H9 (cell line): ENCODE measurements around the gene ALG9. TPM values are rescaled to one million over a fixed set of nuclear protein-coding genes. Genes with fewer than 3 reads are reported as not detected.
"Not testable (repeated sequence)": the region's sequence is repeated elsewhere in the genome, so short reads cannot be mapped to it uniquely, and the experiment has no call there.

ENCODE experiments used
- DNase-seq: peaks from one replicate; pipeline ENCODE4 v3.0.0-alpha.2; 2017
- H2AFZ ChIP-seq: one replicate; pipeline ENCODE4 v1.6.1; 2013; ENCODE audit warnings: mild to moderate bottlenecking, low read length, control low read depth, moderate library complexity
- H2AK5ac ChIP-seq: 2 replicates; pipeline ENCODE4 v1.6.1; 2013; ENCODE audit warnings: low read length, control low read depth, mixed read lengths; ENCODE audit not compliant: insufficient read length
- H2BK120ac ChIP-seq: one replicate; pipeline ENCODE4 v1.6.1; 2013; ENCODE audit warnings: low read depth, mild to moderate bottlenecking, low read length, control low read depth, inconsistent platforms; ENCODE audit not compliant: poor library complexity, severe bottlenecking
- H2BK12ac ChIP-seq: 2 replicates; pipeline ENCODE4 v1.6.1; 2013; ENCODE audit warnings: low read length, control low read depth, mixed read lengths, low read depth; ENCODE audit not compliant: insufficient read length
- H2BK15ac ChIP-seq: 2 replicates; pipeline ENCODE4 v1.6.1; 2013; ENCODE audit warnings: low read depth, low read length, control low read depth
- H2BK20ac ChIP-seq: one replicate; pipeline ENCODE4 v1.6.1; 2013; ENCODE audit warnings: low read depth, mild to moderate bottlenecking, low read length, control low read depth, inconsistent platforms; ENCODE audit not compliant: poor library complexity, severe bottlenecking
- H2BK5ac ChIP-seq: 2 replicates; pipeline ENCODE4 v1.6.1; 2013; ENCODE audit warnings: low read length, control low read depth, mixed read lengths; ENCODE audit not compliant: insufficient read length
- H3K14ac ChIP-seq: 2 replicates; pipeline ENCODE4 v1.6.1; 2013; ENCODE audit warnings: low read length, control low read depth; ENCODE audit not compliant: insufficient read depth
- H3K18ac ChIP-seq: 2 replicates; pipeline ENCODE4 v1.6.1; 2013; ENCODE audit warnings: low read depth, mild to moderate bottlenecking, mixed read lengths, low read length, control low read depth; ENCODE audit not compliant: insufficient read length
- H3K23ac ChIP-seq: 2 replicates; pipeline ENCODE4 v1.6.1; 2013; ENCODE audit warnings: low read length, control low read depth, mixed read lengths, low read depth; ENCODE audit not compliant: insufficient read length
- H3K23me2 ChIP-seq: 2 replicates; pipeline ENCODE4 v1.6.1; 2013; ENCODE audit warnings: low read depth, mild to moderate bottlenecking, mixed read lengths, low read length, control low read depth; ENCODE audit not compliant: insufficient read length, poor library complexity, severe bottlenecking
- H3K27ac ChIP-seq: 2 replicates; pipeline ENCODE4 v1.5.1; 2013; ENCODE audit warnings: low read length, control low read depth, mixed read lengths, low read depth; ENCODE audit not compliant: insufficient read length
- H3K27me3 ChIP-seq: 2 replicates; pipeline ENCODE4 v1.6.1; 2013; ENCODE audit warnings: low read length, control low read depth, inconsistent platforms; ENCODE audit not compliant: insufficient read depth
- H3K4ac ChIP-seq: 2 replicates; pipeline ENCODE4 v1.6.1; 2013; ENCODE audit warnings: low read depth, mild to moderate bottlenecking, control low read depth, inconsistent platforms, low read length, moderate library complexity
- H3K4me1 ChIP-seq: 2 replicates; pipeline ENCODE4 v1.6.1; 2013; ENCODE audit warnings: low read length, control low read depth, inconsistent platforms; ENCODE audit not compliant: insufficient read depth
- H3K4me2 ChIP-seq: 2 replicates; pipeline ENCODE4 v1.6.1; 2013; ENCODE audit warnings: low read length, control low read depth, mixed read lengths; ENCODE audit not compliant: insufficient read length, insufficient read depth
- H3K56ac ChIP-seq: 2 replicates; pipeline ENCODE4 v1.6.1; 2013; ENCODE audit warnings: low read depth, mild to moderate bottlenecking, mixed read lengths, low read length, control low read depth; ENCODE audit not compliant: insufficient read length
- H3K79me1 ChIP-seq: 2 replicates; pipeline ENCODE4 v1.6.1; 2013; ENCODE audit warnings: low read depth, mild to moderate bottlenecking, moderate library complexity, low read length, control low read depth, inconsistent platforms; ENCODE audit not compliant: insufficient read depth, poor library complexity, severe bottlenecking
- H3K79me2 ChIP-seq: 2 replicates; pipeline ENCODE4 v1.6.1; 2013; ENCODE audit warnings: low read length, control low read depth, inconsistent platforms; ENCODE audit not compliant: insufficient read depth
- H3K9ac ChIP-seq: 2 replicates; pipeline ENCODE4 v1.6.1; 2013; ENCODE audit warnings: low read length, control low read depth, mixed read lengths; ENCODE audit not compliant: insufficient read length; ENCODE audit errors: extremely low read depth
- H3K9me3 ChIP-seq: one replicate; pipeline ENCODE4 v1.6.1; 2013; ENCODE audit warnings: low read depth, low read length, inconsistent platforms; ENCODE audit not compliant: control insufficient read depth
- H3T11ph ChIP-seq: one replicate; pipeline ENCODE4 v1.6.1; 2013; ENCODE audit warnings: mild to moderate bottlenecking, low read length, control low read depth, inconsistent platforms
- H4K20me1 ChIP-seq: one replicate; pipeline ENCODE4 v1.6.1; 2013; ENCODE audit not compliant: control insufficient read depth, insufficient read length, insufficient read depth
- H4K5ac ChIP-seq: 2 replicates; pipeline ENCODE4 v1.6.1; 2013; ENCODE audit warnings: low read depth, mild to moderate bottlenecking, mixed read lengths, low read length, control low read depth; ENCODE audit not compliant: insufficient read length
- H4K8ac ChIP-seq: replicated peaks from 2 replicates; pipeline ENCODE4 v1.6.1; 2013; ENCODE audit warnings: low read length, control low read depth, mixed read lengths, low read depth; ENCODE audit not compliant: insufficient read length
- H4K91ac ChIP-seq: 2 replicates; pipeline ENCODE4 v1.6.1; 2013; ENCODE audit warnings: low read depth, mild to moderate bottlenecking, moderate library complexity, mixed read lengths, low read length, control low read depth; ENCODE audit not compliant: insufficient read length
- H3K27ac Mint-ChIP-seq, 3 experiments: 2 replicates in 2 of 3; 3 replicates in 1 of 3; pipeline ENCODE4 v1.8.0; 2020 to 2021; ENCODE audit warnings: mixed read lengths in 3 of 3, mild to moderate bottlenecking in 1 of 3, moderate library complexity in 1 of 3
- H3K27me3 Mint-ChIP-seq: 2 replicates; pipeline ENCODE4 v1.8.0; 2021; ENCODE audit warnings: low read depth, mild to moderate bottlenecking, moderate library complexity, mixed read lengths
- H3K36me3 Mint-ChIP-seq, 3 experiments: 2 replicates in 2 of 3; 3 replicates in 1 of 3; pipeline ENCODE4 v1.8.0; 2020 to 2021; ENCODE audit warnings: low read depth in 3 of 3, mixed read lengths in 3 of 3; ENCODE audit not compliant: insufficient read depth in 1 of 3
- H3K4me1 Mint-ChIP-seq, 2 experiments: 2 replicates each; pipeline ENCODE4 v1.8.0; 2020; ENCODE audit warnings: mixed read lengths in 2 of 2
- H3K4me3 Mint-ChIP-seq, 2 experiments: 2 replicates in 1 of 2; 3 replicates in 1 of 2; pipeline ENCODE4 v1.8.0; 2020 to 2021; ENCODE audit warnings: mild to moderate bottlenecking in 2 of 2, mixed read lengths in 2 of 2, moderate library complexity in 1 of 2
- H3K9me3 Mint-ChIP-seq, 2 experiments: 2 replicates in 1 of 2; 3 replicates in 1 of 2; pipeline ENCODE4 v1.8.0; 2020; ENCODE audit warnings: mild to moderate bottlenecking in 2 of 2, mixed read lengths in 2 of 2, moderate library complexity in 1 of 2
- CTCF ChIP-seq: fragments of 200-600 bp; sonication (generic); conservative IDR thresholded peaks from 3 replicates; pipeline ENCODE4 v1.8.0; 2021; ENCODE audit warnings: antibody characterized with exemption, mild to moderate bottlenecking
- WGBS: extraction: QIAGEN DNeasy Blood & Tissue Kit; methylation state at CpG from one replicate; pipeline ENCODE4 v1.1.7; 2013; ENCODE audit warnings: missing lambda C conversion rate, low lambda C conversion rate, mixed read lengths; ENCODE audit not compliant: insufficient read length; ENCODE audit errors: extremely low coverage; 5-methylcytosine and 5-hydroxymethylcytosine counted together
- total RNA-seq: library from RNA; stranded (reverse); gene quantifications from 2 replicates; pipeline ENCODE4 v1.2.1, GENCODE V29; 2021

ALG9 gene
- total RNA-seq, 1 experiment from 2014 or later, result 26.0 TPM

GRCh38 chr11:111886032-111886431 lies 14.7 kb upstream of the ALG9 start:
- Histone ChIP-seq H2BK12ac (no peak overlapping the region), H3K56ac (no peak overlapping the region), H3K4me2 (no peak overlapping the region), H3K18ac (no peak overlapping the region), H3K4ac (no peak overlapping the region), H2AK5ac (no peak overlapping the region), H3K23me2 (no peaks in the 10 kb centered on the region), H4K5ac (no peak overlapping the region), H3K79me1 (no peaks in the 10 kb centered on the region), H3K79me2 (no peaks in the 10 kb centered on the region), H2BK20ac (no peak overlapping the region), H4K8ac (no peak overlapping the region), H2BK15ac (no peak overlapping the region), H4K91ac (no peak overlapping the region), H3K9me3 (no peaks in the 10 kb centered on the region), H3K27me3 (no peaks in the 10 kb centered on the region), H2BK5ac (no peak overlapping the region), H3K23ac (no peak overlapping the region), H2AFZ (no peak overlapping the region), H3K14ac (no peak overlapping the region), H3K27ac (no peak overlapping the region), H3T11ph (no peak overlapping the region), H3K9ac (no peak overlapping the region), H3K4me1 (no peaks in the 10 kb centered on the region), H4K20me1 (no peaks in the 10 kb centered on the region), H2BK120ac (no peak overlapping the region)
- TF ChIP-seq CTCF, result no peak
- Mint-ChIP-seq H3K36me3 (no peaks in the 10 kb centered on the region), H3K27ac (no peak overlapping the region), H3K9me3 (no peaks in the 10 kb centered on the region), H3K4me3 (no peak overlapping the region), H3K4me1 (no peaks in the 10 kb centered on the region), H3K27me3 (no peaks in the 10 kb centered on the region; the same call in none of the 2 replicates)
- no CpG with 5 or more reads among the region's 4 CpGs for WGBS
- DNase-seq, result no peak

DNA sequence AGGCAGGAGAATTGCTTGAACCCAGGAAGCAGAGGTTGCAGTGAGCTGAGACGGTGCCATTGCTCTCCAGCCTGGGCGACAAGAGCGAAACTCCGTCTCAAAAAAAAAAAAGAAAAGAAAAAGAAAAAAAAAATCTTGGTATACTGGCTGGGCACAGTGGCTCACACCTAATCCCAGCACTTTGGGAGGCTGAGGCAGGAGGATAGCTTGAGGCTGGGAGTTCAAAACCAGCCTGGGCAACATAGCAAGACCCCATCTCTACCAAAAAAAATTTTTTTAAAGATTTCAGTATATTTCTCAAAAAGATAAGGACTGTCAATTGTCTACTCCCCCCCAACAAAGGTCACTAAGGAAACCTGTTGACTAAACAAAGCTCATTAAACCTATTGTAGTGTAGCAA lies 13.7 kb upstream of the ALG9 start:
- H3K9me3 Mint-ChIP-seq, H3K4me2 ChIP-seq, H3K4me1 Mint-ChIP-seq, H2BK20ac ChIP-seq, H2BK120ac ChIP-seq, H3K9ac ChIP-seq, H3K27ac ChIP-seq, H2BK15ac ChIP-seq, H4K8ac ChIP-seq, H3K79me1 ChIP-seq, H3K4me3 Mint-ChIP-seq, H3K9me3 ChIP-seq, H4K20me1 ChIP-seq, H3K4me1 ChIP-seq, H3K79me2 ChIP-seq, H3T11ph ChIP-seq, H3K4ac ChIP-seq, H2AFZ ChIP-seq, H3K27me3 ChIP-seq, H3K27ac Mint-ChIP-seq, H2AK5ac ChIP-seq, H4K5ac ChIP-seq, H3K56ac ChIP-seq, H3K23me2 ChIP-seq, H2BK12ac ChIP-seq, H3K14ac ChIP-seq, H2BK5ac ChIP-seq, H3K18ac ChIP-seq, H3K23ac ChIP-seq, H3K36me3 Mint-ChIP-seq, H3K27me3 Mint-ChIP-seq, DNase-seq, H4K91ac ChIP-seq: not testable (repeated sequence)
- WGBS, result no CpG with 5 or more reads among the region's 4 CpGs
